ENCODE data around the gene ZNF425.

The ZNF425 gene

GRCh38 chr7:149060156-149060555 lies 66.0 kb downstream of the ZNF425 start:
- FAIRE-seq: no peak
- no peak for TF ChIP-seq CTCF (IDR thresholded peaks at IDR 0.05; ENCODE audit: insufficient read depth, missing control alignments)
- no peak for DNase-seq (ENCODE audit: insufficient read length, low spot score)

DNA sequence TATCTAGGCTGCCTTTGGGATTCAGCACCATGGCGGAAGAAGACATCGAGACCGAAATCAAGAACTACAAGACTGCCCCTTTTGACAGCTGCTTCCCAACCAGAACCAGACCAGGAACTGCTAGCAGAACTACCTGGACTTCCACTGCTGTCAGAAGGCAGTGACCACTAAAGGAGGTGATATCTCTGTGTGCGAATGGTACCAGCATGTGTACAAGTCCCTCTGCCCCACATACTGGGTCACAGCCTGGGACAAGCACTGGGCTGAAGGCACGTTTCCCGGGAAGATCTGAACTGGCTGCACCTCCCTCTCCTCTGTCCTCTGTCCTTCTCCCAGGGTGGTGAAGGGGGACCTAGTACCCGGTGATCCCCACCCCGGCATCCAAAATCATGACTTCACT lies 72.2 kb downstream of the ZNF425 start:
- FAIRE-seq (no peak), DNase-seq (ENCODE audit: insufficient read length, low spot score) (no peak)
- TF ChIP-seq CTCF (IDR thresholded peaks at IDR 0.05; ENCODE audit: insufficient read depth, missing control alignments): no peak

- FAIRE-seq (no peak), DNase-seq (ENCODE audit: insufficient read length, low spot score) (no peak)
- TF ChIP-seq CTCF (IDR thresholded peaks at IDR 0.05; ENCODE audit: insufficient read depth, missing control alignments): no peak
These were observed 72.7 kb downstream of the ZNF425 start for GRCh38 chr7:149053384-149053783.
